GM23338 (cell line): ENCODE results near the gene SLC35G1. TPM values are rescaled to one million over a fixed set of nuclear protein-coding genes. Genes with fewer than 3 reads are reported as not detected.

ENCODE experiments used
- ATAC-seq: fragments of 200-7000 bp; cut with Tn5 transposase; 3 replicates; pipeline ENCODE4 v1.9.1; 2020
- DNase-seq: peaks from one replicate; pipeline ENCODE4 v3.0.0-alpha.2; 2015; ENCODE audit warnings: low spot score
- H2AFZ ChIP-seq: fragments of 200-600 bp; sonication (generic); 2 replicates; pipeline ENCODE4 v1.8.0; 2016; ENCODE audit warnings: antibody characterized with exemption, mild to moderate bottlenecking, moderate library complexity
- H3F3A ChIP-seq: fragments of 200-600 bp; sonication (generic); replicated peaks from 2 replicates; pipeline ENCODE4 v1.8.0; 2017; ENCODE audit warnings: antibody characterized with exemption, mixed run types, low read depth
- H3K27ac ChIP-seq: fragments of 200-600 bp; sonication (generic); 2 replicates; pipeline ENCODE4 v1.6.1; 2016; ENCODE audit warnings: low read depth
- H3K27me3 ChIP-seq: fragments of 200-600 bp; sonication (generic); 2 replicates; pipeline ENCODE4 v1.8.0; 2016; ENCODE audit warnings: mild to moderate bottlenecking, mixed run types, moderate library complexity; ENCODE audit not compliant: insufficient read depth
- H3K36me3 ChIP-seq: fragments of 200-600 bp; sonication (generic); 2 replicates; pipeline ENCODE4 v1.8.0; 2016; ENCODE audit warnings: mild to moderate bottlenecking; ENCODE audit not compliant: insufficient read depth
- H3K4me1 ChIP-seq: fragments of 200-600 bp; sonication (generic); 2 replicates; pipeline ENCODE4 v1.8.0; 2016; ENCODE audit warnings: mild to moderate bottlenecking, moderate library complexity; ENCODE audit not compliant: insufficient read depth
- H3K4me2 ChIP-seq: fragments of 200-600 bp; sonication (generic); 2 replicates; pipeline ENCODE4 v1.7.1; 2017; ENCODE audit warnings: mixed run types
- H3K4me3 ChIP-seq: fragments of 200-600 bp; sonication (generic); 2 replicates; pipeline ENCODE4 v1.6.1; 2016; ENCODE audit warnings: mixed run types
- H3K79me2 ChIP-seq: fragments of 200-600 bp; sonication (generic); replicated peaks from 2 replicates; pipeline ENCODE4 v1.8.0; 2017; ENCODE audit warnings: mild to moderate bottlenecking; ENCODE audit not compliant: insufficient read depth
- H3K9me2 ChIP-seq: fragments of 200-600 bp; sonication (generic); 2 replicates; pipeline ENCODE4 v1.8.0; 2017; ENCODE audit not compliant: insufficient read depth
- H4K20me1 ChIP-seq: fragments of 200-600 bp; sonication (generic); replicated peaks from 2 replicates; pipeline ENCODE4 v1.8.0; 2017; ENCODE audit warnings: mild to moderate bottlenecking; ENCODE audit not compliant: insufficient read depth
- H3K27ac Mint-ChIP-seq: 2 replicates; pipeline ENCODE4 v1.8.0; 2020; ENCODE audit warnings: inconsistent platforms, mild to moderate bottlenecking, moderate library complexity, mixed read lengths
- H3K27me3 Mint-ChIP-seq: 3 replicates; pipeline ENCODE4 v1.8.0; 2022; ENCODE audit warnings: low read depth, mild to moderate bottlenecking, moderate library complexity, mixed read lengths, inconsistent platforms; ENCODE audit not compliant: insufficient read depth, poor library complexity
- H3K36me3 Mint-ChIP-seq: 3 replicates; pipeline ENCODE4 v1.8.0; 2021; ENCODE audit warnings: low read depth, mild to moderate bottlenecking, inconsistent platforms, moderate library complexity, mixed read lengths
- H3K4me1 Mint-ChIP-seq: 3 replicates; pipeline ENCODE4 v1.8.0; 2020; ENCODE audit warnings: mild to moderate bottlenecking, inconsistent platforms, mixed read lengths
- H3K4me3 Mint-ChIP-seq: 3 replicates; pipeline ENCODE4 v1.8.0; 2021; ENCODE audit warnings: moderate library complexity, mild to moderate bottlenecking, inconsistent platforms, mixed read lengths
- H3K9me3 Mint-ChIP-seq: 3 replicates; pipeline ENCODE4 v1.8.0; 2020; ENCODE audit warnings: moderate library complexity, mild to moderate bottlenecking, inconsistent platforms, mixed read lengths
- CREB1 ChIP-seq: fragments of 250-450 bp; sonication (Bioruptor Pico); IDR thresholded peaks from 2 replicates; pipeline ENCODE4 v1.5.0; 2020; ENCODE audit warnings: low read depth, mild to moderate bottlenecking, moderate library complexity
- CTCF ChIP-seq, 2 experiments: fragments of 200-600 bp in 1 of 2; sonication (generic) in 1 of 2; conservative IDR thresholded peaks; 2 replicates each; pipeline versions ENCODE4 v1.5.1 to v1.6.1; 2016 to 2017; ENCODE audit warnings: antibody characterized with exemption in 2 of 2, low read depth in 2 of 2, mild to moderate bottlenecking in 2 of 2, moderate library complexity in 1 of 2
- EZH2 ChIP-seq: fragments of 200-600 bp; sonication (generic); IDR thresholded peaks from one replicate; pipeline ENCODE4 v1.8.0; 2017; ENCODE audit warnings: antibody characterized with exemption, mild to moderate bottlenecking, low read depth; ENCODE audit not compliant: unreplicated experiment
- EZH2phosphoT487 ChIP-seq: fragments of 200-600 bp; sonication (generic); IDR thresholded peaks from one replicate; pipeline ENCODE4 v1.8.1; 2018; ENCODE audit warnings: antibody characterized with exemption; ENCODE audit not compliant: unreplicated experiment
- JUNB ChIP-seq: IDR thresholded peaks from one replicate; pipeline ENCODE4 v1.6.1; 2016; ENCODE audit warnings: antibody characterized with exemption; ENCODE audit not compliant: unreplicated experiment
- NANOG ChIP-seq: IDR thresholded peaks from 2 replicates; pipeline ENCODE4 v1.6.1; 2016; ENCODE audit warnings: antibody characterized with exemption, borderline replicate concordance
- POLR2AphosphoS5 ChIP-seq: IDR thresholded peaks from 2 replicates; pipeline ENCODE4 v1.6.1; 2016; ENCODE audit warnings: antibody characterized with exemption, low read depth
- REST ChIP-seq: IDR thresholded peaks from one replicate; pipeline ENCODE4 v1.6.1; 2018; ENCODE audit warnings: antibody characterized with exemption; ENCODE audit not compliant: unreplicated experiment
- STAT1 ChIP-seq: IDR thresholded peaks from one replicate; pipeline ENCODE4 v1.6.1; 2016; ENCODE audit warnings: antibody characterized with exemption; ENCODE audit not compliant: unreplicated experiment
- ZNF114 ChIP-seq: fragments of 250-450 bp; sonication (Bioruptor Pico); IDR thresholded peaks from 2 replicates; pipeline ENCODE4 v1.5.0; 2020; ENCODE audit warnings: mild to moderate bottlenecking, moderate library complexity
- ZNF331 ChIP-seq: fragments of 250-450 bp; sonication (Bioruptor Pico); IDR thresholded peaks from 2 replicates; pipeline ENCODE4 v1.5.0; 2020; ENCODE audit warnings: low read depth, mild to moderate bottlenecking, moderate library complexity
- ZNF462 ChIP-seq: fragments of 250-450 bp; sonication (Bioruptor Pico); IDR thresholded peaks from 2 replicates; pipeline ENCODE4 v1.5.0; 2020; ENCODE audit warnings: mild to moderate bottlenecking, moderate library complexity
- polyA plus RNA-seq: library from polyadenylated mRNA; unstranded; fragments of >200 nt; fragmentation: Nextera tagmentation; extraction: Ambion mirVana; gene quantifications from 2 replicates; pipeline ENCODE4 v1.2.1, GENCODE V29; 2016
- total RNA-seq: library from RNA; depleted of rRNA; stranded (reverse); fragments of >200 nt; shearing (Covaris generic); gene quantifications from 2 replicates; pipeline ENCODE4 v1.2.3, GENCODE V29; 2014

The SLC35G1 gene
- total and polyA plus RNA-seq, 2 experiments from 2014 or later = 3.9 to 4.1 TPM

- TF ChIP-seq REST (no peak), EZH2phosphoT487 (no peak), STAT1 (no peak), POLR2AphosphoS5 (no peak), EZH2 (no peak), JUNB (no peak)
Measured at GRCh38 chr10:93941606-93942005, 47.8 kb downstream of the SLC35G1 start (continued).

GRCh38 chr10:93945819-93946218 lies 52.0 kb downstream of the SLC35G1 start:
- Histone ChIP-seq H3K36me3 (no peaks in the 10 kb centered on the region), H3K4me1 (no peaks in the 10 kb centered on the region), H4K20me1 (no peaks in the 10 kb centered on the region), H3K27ac (no peak overlapping the region), H3K79me2 (no peaks in the 10 kb centered on the region), H2AFZ (no peak overlapping the region), H3K9me2 (no peaks in the 10 kb centered on the region), H3F3A (no peaks in the 10 kb centered on the region), H3K4me2 (no peak overlapping the region), H3K4me3 (no peak overlapping the region), H3K27me3 (no peaks in the 10 kb centered on the region)
- DNase-seq (no peak), ATAC-seq (no peak)
- Mint-ChIP-seq H3K4me3 (no peak overlapping the region), H3K36me3 (no peaks in the 10 kb centered on the region), H3K27ac (no peak overlapping the region), H3K27me3 (no peaks in the 10 kb centered on the region), H3K9me3 (no peaks in the 10 kb centered on the region), H3K4me1 (no peaks in the 10 kb centered on the region)
- TF ChIP-seq EZH2phosphoT487 = no peak
- TF ChIP-seq POLR2AphosphoS5 = no peak
- no peak for TF ChIP-seq CTCF (conservative IDR thresholded peaks at IDR 0.05; ENCODE audit: low read depth in 2 of 2)
- no peak for TF ChIP-seq EZH2
- no peak for TF ChIP-seq ZNF331 (CRISPR knock-in tag)
- no peak for TF ChIP-seq NANOG
- TF ChIP-seq ZNF114 (CRISPR knock-in tag) = no peak
- no peak for TF ChIP-seq JUNB
- TF ChIP-seq CREB1 = no peak
- no peak for TF ChIP-seq ZNF462 (CRISPR knock-in tag)
